HG02623 (cell line): ENCODE data around the gene RRBP1.
"Not testable (repeated sequence)": the region's sequence is repeated elsewhere in the genome, so short reads cannot be mapped to it uniquely, and the experiment has no call there.

ENCODE experiments used
- ATAC-seq: cut with Tn5 transposase; IDR thresholded peaks from one replicate; pipeline ENCODE4 v1.9.1; 2021; ENCODE audit warnings: moderate library complexity; ENCODE audit not compliant: unreplicated experiment

RRBP1 gene

GRCh38 chr20:17709361-17710293 lies 27.6 kb upstream of the RRBP1 start:
- ATAC-seq = no peak

- no peak for ATAC-seq
Measured at GRCh38 chr20:17708675-17709360, 26.8 kb upstream of the RRBP1 start.

- ATAC-seq = not testable (repeated sequence)
Measured at GRCh38 chr20:17707951-17708350, 25.9 kb upstream of the RRBP1 start.

DNA sequence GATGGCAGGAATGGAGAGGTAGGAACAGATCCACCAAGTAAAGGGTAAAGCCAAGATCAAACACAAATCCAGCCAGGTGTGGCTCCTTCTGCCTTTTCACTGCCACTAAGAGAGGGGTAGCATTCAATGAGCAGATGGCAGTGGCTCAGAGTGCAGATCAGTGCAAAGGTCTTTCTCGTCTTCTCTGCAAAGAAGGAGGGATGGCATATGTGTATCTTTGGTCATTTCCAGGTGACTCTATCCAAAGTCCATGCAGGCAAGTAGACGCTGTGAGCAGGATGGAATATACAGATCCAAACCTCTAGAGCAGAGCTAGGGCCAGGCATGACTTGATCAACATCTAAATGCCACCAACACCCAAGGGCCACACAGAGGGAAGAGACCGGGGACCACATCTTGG lies 24.6 kb upstream of the RRBP1 start:
- no peak for ATAC-seq

- no peak for ATAC-seq
Measured at GRCh38 chr20:17705916-17706315, 23.9 kb upstream of the RRBP1 start.

DNA sequence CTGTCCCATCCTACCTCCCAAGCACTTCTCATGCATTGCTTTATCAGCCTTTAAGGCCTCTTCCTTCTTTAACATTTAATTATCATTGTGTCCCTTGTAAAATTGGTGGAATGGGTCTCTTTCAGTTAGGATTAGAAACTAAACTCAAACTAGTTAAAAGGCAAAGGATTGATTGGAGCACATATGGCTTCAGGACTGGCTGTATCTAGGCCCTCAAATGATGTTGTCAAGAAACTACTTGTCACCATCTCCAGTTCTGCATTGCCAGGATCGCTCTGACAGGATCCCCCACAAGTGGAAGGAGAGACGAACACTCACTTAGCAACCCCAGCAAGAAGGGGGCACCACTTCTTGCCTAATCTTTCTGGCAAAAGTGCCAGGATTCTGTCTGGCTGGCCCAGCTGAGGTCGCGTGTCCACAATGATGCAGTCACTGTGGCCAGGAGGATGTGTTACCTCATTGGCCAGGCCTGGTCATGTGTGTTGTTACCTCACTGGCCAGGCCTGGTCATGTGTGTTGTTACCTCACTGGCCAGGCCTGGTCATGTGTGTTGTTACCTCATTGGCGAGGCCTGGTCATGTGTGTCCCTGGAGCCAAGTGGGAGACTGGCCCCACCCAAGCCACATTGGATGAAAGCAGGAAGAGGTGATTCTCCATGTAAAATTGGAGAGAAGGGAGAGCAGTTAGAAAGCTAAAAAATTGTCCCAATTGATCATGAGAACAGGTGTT lies 22.7 kb upstream of the RRBP1 start:
- no peak for ATAC-seq

DNA sequence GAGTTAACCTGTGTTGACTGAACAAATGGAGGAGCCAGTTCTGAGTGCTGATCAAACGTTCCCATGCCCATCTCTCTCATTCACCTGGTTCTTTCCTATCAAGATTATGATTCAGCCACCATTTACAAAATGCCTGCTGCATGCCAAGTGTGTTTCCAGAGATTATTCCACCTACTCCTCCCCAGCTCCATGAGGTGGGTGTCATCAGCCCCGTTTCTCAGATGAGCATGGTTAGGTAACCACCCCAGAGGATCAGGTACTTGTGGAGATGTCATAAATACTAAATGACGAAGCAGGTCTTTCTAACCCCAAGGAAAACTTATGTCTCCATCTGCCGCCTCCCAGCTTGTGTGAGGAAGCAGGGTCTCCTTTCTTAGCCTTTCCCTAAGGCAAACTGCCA lies 19.8 kb upstream of the RRBP1 start:
- no peak for ATAC-seq

- ATAC-seq = no peak
Measured at GRCh38 chr20:17700637-17701036, 18.6 kb upstream of the RRBP1 start.

- ATAC-seq = no peak
Measured at GRCh38 chr20:17699931-17700351, 17.9 kb upstream of the RRBP1 start, which contains the start of gene BANF2. Gene BANF2, plus strand, starts transcription at chr20:17699966. Its CDS starts 25,060 bp downstream, at chr20:17725026.

GRCh38 chr20:17698384-17698783 lies 16.3 kb upstream of the RRBP1 start:
- no peak for ATAC-seq

DNA sequence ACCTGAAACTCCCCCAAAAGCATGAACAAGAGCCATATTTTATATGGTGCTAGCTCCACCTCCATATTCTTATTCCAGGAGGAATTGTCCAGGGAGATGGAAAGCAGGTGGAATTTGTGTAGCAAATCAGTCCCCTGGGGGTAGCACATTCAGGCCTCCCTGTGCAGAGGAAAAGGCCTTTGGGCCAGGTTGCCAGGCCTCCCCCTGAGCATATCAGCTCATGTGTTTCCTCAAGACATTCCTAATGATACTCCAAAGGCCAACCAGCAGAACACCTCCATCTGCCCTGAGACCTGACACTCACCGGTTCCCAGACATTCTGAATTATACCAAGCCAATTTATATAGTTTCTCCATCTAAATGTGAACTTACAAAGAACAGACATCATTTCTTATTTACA lies 15.1 kb upstream of the RRBP1 start:
- no peak for ATAC-seq

- no peak for ATAC-seq
Measured at GRCh38 chr20:17696287-17696686, 14.2 kb upstream of the RRBP1 start.

DNA sequence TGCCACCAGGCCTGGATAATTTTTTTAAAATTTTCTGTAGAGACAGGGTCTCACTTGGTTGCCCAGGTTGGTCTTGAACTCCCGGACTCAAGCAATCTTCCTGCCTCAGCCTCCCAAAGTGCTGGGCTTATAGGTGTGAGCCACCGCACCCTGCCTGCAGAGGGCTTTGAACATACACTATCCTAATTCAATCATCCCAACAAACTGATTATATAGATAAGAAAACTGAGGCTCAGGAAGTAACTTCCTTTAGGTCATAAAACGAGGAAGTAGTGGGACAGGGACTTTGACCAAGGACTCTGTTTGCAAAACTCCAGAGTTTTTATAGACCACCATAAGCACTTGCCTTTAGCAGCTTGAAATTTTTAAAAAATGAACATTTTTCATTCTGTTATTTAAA lies 12.7 kb upstream of the RRBP1 start:
- ATAC-seq = no peak

DNA sequence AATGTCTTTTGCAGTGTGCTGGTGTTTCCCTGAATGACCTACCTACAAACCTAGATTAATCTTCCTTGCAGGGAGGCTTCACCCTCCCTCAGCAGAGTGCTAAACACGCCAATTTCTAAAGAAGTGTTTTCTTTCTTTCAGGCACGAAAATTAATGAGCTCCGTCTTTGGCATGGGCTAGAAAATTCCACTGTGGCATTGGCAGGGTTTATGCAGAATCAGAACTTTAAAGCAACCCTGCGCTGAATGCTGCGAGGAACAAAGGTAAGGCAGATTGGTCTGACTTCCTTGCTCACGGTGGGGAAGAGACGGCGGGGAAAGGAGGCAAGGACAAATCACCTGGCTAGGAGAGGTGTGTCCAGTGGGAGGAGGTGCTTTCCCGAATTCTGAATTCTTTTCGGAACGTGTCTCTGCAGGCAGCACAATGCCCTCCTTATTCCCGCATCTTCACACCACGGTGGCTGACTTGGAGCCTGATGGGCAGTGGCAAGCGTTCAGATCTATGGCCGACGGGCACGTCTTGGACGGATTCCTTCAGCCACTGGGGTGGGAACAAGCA lies 11.5 kb upstream of the RRBP1 start:
- ATAC-seq = no peak

GRCh38 chr20:17691758-17692157 lies 9.7 kb upstream of the RRBP1 start:
- ATAC-seq = no peak

DNA sequence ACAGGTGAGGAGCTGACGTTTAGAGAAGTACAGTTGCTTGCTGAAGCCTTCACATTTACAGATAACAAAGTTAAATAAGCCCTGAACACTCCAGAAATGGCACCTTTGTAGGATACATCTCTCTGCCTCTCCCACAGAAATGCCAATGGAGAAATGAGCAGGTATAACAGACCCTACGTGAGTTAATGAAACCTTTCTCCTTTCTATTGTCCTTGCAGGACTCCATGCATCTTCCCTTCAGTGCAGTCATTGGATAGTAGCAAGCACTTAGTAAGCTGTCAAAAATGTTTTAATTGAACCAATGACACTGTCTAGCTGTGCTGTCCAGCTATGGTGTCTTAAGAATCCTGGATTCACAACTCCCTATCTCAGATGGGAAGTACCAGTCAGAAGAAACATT lies 8.1 kb upstream of the RRBP1 start:
- ATAC-seq = no peak

- no peak for ATAC-seq
Measured at GRCh38 chr20:17688965-17689364, 6.9 kb upstream of the RRBP1 start.

GRCh38 chr20:17687800-17688199 lies 5.8 kb upstream of the RRBP1 start:
- ATAC-seq = no peak

DNA sequence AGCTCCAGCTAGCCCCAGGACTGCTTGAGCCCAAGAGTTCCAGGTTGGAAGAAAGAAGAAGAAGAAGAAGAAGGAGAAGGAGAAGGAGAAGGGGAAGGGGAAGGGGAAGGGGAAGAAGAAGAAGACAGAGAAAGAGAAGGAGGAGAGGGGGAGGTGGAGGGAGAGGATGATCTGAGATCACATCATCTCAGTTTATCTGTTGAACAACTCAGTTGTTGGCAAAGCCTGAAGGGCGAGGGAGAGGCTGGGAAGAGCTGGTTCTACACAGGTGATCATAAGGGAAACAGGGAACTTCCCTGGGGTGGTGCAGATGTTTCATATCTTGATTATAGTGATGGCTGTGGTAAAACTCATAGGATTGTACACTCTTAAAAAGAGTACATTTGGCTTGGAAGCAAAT lies 3.1 kb upstream of the RRBP1 start:
- ATAC-seq = no peak

DNA sequence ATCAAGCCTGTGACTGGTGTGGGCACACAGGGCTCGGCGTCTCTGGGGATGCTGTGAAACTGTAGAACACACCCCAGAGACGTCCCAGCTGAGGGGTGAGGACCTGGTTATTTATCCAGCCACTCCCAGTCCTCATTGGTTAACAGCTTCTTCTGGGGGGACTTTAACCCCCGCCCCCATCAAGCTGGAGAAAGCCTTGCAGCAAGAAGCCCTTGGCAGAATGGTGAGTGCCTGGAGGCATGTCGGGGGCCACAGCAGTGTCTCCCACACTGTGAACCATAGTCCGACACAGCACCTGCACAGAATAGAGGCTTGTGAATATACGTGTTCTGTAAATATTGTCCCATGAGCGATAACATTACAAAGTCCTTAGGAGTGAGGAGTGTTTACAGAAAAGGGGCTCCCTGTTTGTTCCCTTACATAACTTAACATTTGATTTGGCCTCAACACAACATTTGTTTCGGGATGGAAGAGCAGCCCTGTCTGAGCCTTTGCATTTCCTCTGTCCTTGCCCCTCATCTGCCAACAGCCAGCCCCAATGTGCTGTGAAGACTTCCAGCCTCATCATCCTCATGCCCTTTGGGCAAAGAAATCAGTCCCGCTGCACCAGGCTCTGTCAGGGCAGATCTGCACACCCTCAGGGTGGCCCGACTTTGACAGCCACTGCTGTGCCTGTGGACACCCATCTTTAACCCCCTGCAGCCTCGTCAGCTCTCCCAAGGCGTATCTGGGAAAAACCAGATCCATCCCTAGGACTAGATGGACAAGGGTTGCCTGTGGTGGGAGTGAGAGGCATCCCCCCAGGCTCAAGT lies 2.2 kb upstream of the RRBP1 start:
- ATAC-seq = no peak
